ENCODE data around the gene RREB1. TPM values are rescaled to one million over a fixed set of nuclear protein-coding genes. Genes with fewer than 3 reads are reported as not detected.

The RREB1 gene
- polyA plus RNA-seq, 1 donor = 18.1 TPM

DNA sequence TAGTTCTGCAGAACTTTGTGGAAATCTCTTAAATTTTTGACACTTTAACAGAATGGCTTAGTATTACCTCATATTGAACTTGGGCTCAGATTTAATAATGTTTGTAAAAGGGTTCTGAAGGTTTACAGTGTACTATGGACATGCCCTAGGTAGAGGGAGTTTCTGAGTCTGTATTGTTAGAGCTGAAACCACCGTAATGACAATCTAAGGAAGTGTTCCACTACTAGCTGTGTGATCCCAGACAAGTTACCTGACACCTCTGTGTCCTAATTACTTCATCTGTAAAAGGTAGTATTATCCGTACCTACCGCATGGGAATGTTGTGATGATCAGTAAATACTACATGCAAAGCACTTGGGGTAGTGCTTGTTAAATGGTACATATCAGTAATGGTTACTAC lies 86.9 kb downstream of the RREB1 start:
- DNase-seq (ENCODE audit: low read depth) = no peak

DNA sequence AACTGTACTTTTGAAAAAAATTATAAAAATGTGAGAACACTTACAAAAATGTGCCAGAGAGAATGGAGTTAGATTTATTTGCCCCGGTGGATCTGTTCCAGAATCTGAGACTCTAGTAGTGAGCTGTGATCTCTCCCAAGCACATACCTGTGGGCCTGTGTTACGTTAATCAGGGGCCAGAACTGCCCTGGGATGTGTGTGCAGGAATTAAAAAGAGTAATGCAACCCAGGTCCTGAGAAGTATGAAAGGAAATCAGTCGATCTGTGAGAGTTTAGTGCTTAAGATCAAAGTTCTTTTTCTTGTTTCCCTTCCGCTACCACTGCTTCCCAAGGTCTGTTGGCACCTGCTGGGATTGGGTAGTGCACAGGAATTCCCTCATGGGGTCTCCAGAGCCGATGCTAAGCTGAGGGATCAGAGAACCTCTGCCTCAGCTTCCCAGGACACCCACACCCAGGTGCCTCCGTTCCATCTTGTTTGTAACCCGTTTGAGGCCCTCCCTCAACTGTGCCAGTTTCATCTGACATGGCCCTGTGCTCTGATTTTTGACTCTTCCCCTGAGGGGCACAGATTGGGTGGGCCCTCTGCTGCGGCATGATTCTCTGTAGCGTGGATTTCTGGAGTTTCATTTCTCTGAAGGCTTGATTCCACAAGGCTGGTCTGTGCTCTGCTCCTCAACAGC lies 87.7 kb downstream of the RREB1 start:
- no peak for DNase-seq (ENCODE audit: low read depth)

DNA sequence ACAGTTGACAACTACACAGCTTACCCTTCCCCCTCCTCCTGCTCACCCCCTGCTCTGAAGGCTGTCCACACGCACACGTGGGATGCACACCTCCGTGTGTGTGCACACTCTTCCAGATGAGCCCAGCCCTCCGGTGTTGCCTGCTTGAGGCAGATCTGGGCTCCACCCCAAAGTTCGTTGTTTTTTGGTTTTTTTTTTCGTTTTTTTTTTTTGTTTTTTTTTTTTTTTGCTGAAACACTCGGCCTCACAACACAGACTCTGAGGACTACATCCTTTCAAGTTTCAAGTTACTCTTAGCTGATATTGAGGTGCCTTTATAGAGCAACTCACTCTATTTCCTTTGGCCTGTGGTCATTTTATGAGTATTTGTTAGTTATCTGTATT lies 88.2 kb downstream of the RREB1 start:
- DNase-seq (ENCODE audit: low read depth) = no peak

DNA sequence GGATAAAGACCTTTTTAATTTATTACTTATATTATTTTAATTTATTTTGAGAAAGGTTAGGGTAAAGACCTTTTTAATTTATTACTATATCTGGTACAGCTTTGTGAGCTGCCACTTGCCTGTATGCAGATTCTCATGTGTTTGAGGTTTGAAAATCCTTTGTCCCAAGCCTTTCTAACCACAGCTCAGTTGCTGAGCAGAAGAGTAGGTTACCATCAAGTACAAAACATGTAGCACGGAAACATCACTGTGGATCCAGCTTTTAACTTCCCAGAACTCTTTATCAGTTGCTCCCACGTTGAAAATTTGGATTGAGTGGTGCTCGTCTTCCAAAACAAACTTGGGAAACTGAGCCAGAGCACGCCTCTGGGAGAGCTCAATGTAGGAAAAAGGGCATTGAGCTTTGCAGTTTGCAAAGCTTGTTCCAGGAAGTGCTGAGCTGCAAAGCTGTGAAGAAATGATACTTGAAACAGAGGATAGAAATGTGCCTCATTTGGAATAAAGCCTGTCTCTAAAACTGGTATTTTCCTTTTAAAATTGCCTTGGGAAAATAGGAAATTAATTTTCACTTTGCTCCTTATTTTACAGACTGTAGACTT lies 89.0 kb downstream of the RREB1 start:
- no peak for DNase-seq (ENCODE audit: low read depth)

DNA sequence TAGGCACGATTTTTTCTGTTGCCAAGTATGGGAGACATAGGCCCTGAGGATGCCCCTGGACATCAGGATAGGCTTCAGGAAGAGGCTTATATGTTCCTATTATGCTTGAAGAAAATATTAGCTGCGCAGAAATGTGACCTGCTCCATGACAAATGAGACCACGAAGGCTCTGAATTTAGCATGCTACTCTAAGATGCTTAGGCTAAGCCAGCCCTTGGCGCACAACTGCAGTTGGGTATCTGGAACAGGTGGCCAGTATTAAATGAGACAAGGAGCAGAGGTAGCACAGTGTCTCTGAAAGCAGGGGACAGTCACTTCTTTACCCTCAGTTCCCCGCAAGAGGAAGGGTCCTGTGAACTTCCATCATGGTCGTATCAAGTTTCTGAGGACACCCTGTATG lies 90.0 kb downstream of the RREB1 start:
- no peak for DNase-seq (ENCODE audit: low read depth)

DNA sequence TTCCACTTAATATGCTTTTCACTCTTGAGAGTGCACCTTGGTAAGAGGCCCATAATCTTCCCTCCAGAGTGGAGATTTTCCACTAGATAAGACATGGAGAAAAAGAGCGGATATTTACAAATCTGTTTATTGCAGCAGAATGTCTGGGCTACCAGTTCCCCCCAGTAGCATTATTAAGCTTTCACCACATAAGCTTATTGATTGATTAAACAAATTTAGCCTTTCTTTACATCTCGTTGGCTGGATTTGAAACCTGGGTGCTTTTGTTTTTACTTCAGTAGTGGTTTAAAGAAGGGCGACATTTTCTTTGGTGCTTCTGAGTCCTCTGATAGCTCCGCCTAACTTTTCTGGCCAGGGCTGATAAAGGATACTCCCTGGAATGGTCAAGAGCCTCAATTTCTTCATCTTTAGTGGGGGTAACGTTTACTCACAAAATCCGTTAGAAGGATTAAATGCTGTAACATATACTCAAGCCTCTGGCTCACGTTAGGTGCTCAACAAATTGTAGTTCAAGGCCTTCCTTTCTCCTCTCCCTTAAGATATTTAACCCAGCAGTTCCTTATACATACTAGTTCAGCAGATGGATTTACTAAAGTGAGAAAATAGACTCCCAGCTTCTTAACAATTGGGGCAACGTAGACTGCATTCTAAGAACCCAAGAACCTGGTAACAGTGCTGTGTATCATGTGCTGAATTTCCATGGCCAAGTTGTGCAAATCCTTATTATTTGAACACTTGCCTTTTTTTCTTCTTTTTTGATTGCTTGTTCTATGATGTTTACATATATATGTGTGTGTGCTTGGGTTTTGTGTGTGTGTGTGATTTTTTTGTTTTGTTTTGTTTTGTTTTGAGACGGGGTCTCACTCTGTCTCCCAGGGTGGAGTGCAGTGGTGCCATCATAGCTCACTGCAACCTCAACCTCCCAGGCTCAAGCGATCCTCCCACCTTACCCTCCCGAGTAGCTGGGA lies 91.4 kb downstream of the RREB1 start:
- DNase-seq (ENCODE audit: low read depth) = no peak

DNA sequence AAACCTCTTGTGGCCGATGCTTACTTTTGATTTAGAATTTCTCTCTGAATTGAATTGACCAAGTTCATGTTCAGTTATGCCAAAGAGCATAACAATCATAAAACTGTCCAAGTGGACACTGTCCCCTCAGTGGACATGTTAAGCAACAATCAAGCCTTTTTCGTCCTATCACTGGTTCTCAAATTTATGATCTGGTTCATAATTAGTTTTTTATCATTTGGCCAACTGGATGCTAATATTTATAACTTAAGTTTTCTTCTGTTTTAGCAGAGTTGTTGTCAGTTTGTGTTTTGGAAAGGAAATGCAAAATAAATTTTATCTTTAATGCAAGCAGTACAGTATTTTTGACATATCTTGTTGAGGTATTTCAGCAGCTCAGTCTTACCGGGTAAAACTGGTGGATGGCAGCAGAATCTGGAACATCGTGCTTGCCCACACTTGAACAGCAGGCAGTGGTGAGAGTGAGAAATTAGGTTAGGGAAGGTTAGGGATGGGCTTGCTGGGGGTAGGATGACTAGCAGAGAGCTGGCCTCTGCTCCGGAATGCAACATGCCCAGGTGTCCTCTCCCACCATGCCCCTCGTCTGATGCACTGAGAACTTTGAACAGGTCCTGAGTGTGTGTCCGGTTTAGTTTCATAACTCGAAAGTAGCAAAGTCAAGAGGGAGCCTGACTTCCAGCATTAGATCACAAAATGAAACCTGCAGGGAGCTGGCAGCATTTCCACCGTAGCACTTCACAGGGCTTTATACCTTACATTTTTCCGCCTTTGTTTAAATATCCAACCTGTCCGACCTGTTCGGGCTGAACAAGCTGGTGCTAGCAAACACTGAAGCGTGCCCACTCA lies 93.1 kb downstream of the RREB1 start:
- no peak for DNase-seq (ENCODE audit: low read depth)

DNA sequence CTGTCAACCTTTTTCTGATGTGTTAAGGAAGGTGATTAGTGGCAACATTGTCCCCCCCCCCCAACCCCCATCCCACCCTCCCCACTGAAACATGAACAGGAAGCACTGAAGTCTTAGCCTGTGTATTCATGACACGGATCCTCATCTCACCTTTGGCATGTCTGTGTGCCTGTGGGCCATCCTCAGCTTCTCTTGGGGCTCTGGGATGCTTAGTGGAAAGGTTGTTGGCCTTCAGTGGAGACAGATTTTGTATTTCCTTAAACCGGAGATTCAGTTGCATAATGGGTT lies 93.6 kb downstream of the RREB1 start:
- DNase-seq (ENCODE audit: low read depth) = no peak

DNA sequence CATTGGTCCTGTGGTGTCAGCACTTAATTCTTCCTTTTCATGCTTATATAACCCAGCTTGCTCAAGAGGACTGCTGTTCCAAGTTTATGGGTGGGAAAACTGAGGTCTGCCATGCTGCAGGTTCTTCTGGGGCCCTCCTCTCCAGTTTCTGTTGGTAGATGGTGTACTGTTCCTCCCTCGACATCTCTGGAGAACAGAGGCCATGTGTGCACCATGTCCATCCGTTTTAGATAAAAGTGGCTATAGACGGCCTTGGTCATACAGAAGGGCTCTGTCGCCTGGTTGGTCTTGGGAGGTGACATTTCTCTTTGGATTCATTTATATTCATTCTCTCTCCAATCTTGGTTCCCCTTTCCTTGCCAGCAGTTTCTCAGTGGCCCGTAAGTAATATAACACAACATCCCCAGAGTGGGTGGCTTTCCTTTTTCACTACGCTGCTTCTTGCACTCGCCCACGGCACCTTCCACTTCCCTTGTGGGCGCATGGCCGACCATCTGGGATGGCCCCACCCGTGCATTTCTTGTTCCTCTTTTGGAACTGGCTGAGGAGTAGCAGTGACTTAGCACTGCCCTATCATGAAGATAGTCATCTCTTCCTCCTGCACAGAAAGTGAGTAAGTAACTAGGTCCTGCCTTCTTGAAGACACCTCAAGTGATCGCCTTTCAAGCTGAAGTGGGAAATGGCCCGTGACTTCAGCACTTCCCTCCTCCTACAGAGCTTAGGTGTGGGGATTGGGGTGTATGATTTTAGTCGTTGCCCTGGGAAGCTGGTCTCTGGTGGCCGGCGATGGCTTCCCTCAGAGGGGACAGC lies 94.2 kb downstream of the RREB1 start:
- DNase-seq (ENCODE audit: low read depth) = no peak

DNA sequence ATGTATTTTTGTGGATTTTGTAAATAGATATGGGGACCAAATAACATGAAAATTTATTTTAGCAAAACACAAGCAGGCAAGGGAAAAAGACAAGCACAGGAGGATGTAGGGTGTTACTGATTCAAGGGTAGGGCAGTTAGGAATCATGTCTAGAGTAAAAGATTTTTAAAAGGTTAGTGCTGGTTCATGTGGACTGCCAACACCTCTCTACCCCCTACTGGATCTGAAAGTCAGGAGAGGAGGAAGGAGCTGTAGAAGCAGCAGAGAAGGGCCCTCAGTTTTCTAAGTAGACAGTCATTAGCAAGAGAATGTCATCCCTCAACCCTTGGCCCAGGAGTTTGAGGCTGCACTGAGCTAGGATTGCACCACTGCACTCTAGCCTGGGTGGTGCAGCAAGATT lies 95.2 kb downstream of the RREB1 start:
- no peak for DNase-seq (ENCODE audit: low read depth)

DNA sequence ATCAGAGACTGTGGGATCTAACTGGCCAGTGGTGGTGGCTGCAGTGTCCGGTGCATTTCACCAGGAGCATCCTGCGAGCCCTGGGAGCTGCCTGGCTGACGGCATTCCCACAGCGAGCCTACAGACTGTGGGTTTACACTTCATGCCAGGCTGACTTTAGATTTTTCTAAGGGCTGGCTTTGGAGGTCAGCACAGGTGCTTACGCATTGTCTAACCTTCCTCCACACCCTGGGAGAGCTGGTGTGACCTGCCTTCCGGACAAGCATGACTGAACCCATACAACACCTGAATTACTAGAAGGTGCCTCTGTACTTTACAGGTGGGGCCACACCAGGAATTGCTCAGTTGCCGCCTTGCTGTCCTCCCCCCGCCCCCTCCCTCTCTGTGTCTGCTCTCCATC lies 96.2 kb downstream of the RREB1 start:
- no peak for DNase-seq (ENCODE audit: low read depth)

DNA sequence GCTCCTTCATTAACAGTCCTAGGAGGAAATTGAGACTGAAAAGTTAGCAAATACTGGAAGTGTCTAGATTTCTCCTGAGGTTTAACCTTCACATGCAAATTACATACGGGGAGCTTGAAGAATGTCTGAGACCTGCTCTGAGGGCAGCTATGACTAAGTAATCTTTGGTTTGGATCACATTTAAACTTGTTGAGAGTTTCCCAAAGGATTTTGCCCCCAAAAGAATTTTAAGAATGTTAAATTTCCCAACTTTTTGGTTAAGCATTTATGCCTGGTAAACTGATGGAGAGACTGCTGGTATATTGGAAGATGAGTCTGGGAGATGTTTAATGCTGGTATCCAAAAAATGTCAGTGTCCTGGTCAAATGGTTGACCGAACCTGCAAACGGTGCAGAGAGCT lies 97.0 kb downstream of the RREB1 start:
- no peak for DNase-seq (ENCODE audit: low read depth)

DNA sequence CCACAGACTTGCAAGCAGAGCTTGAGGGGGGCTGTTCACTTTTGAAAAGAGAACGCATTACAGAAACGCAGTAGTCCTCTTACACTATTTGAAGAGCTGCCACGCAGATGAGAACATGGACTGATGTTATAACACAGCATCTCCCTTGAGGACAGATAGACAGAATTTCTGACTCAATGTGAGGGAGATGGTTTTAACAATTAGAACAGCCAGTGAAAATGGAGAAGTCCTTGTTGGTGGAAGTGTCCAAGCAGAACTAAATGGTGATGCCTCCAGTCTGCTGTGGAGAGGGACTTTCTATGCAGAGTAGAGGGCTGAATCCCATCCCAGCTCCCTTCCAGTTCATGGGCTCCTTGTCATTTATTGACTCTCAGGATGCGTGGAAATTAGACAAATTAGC lies 100.0 kb downstream of the RREB1 start:
- DNase-seq (ENCODE audit: low read depth) = no peak

DNA sequence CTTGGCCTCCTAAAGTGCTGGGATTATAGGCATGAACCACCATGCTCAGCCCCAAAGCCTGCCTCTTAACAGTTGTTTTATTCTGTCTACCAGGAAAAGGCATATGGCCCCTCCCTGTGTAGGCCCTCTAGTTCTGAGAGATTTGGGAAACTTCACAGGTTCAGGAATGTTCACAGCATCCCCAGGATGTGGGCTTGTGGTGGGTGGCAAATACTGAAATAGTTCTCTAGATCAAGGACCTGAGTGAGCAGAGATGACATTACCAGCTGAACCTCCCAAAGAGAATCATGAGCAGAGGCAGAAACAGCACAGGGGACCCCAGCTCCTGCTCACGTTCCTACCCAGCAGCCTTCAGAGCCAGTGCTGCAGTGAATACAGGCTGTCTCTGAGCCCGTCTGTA lies 105.7 kb downstream of the RREB1 start:
- no peak for DNase-seq (ENCODE audit: low read depth)

DNA sequence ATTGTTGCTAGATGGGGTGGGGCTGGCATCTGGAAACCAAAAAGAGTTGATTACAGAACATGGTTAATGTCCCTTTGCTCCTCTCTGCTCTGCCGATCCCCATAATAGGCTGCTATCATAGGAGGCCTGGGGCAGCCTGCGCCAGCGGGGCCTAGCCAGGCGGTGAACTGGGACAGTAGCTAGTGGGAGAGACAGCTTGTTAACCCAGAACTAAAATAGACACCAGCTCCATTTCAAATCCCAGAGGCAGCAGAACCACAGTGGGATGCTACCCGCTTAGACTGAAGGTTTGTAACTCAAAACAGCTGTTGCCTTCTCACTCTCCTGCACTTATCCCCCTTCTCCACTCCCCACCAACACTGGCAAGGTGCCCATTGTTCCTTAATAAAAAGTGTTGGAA lies 106.7 kb downstream of the RREB1 start:
- no peak for DNase-seq (ENCODE audit: low read depth)

DNA sequence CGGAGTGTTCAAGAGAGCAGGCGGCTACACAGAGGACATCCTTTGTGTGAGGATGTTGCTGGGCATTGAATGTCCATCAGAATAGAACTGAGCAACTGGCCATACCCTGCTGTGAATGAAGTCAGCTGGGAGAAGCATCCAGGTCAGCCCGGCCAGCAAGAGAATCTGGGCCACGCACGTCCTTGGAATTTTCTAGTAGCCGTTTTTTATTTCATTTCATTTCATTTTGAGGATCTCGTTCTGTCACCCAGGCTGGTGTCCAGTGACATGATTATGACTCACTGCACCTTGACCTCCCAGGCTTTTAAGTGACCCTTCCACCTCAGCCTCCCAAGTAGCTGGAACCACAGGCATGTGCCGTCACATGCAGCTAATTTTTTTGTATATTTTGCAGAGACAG lies 107.4 kb downstream of the RREB1 start:
- no peak for DNase-seq (ENCODE audit: low read depth)

DNA sequence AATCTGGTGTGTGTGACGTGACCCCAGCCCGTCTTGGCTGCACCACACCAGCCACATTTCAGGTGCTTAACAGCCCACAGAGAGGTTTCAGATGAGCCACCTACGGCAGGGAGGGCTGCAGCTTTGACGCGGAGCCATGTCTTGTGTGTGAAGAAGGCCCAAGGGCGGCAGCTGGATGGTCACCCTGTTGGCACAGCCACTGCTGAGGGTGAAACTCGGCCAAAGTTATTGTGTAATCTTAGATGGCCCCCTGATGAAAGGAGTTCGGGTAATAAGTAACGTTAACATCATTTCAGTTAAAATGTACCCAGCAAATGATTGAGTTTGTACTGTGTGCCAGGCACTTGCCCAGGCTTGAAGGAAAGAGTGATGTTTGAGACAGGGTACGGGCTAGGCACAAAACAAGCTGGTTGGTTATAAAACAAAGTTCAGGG lies 108.1 kb downstream of the RREB1 start:
- DNase-seq (ENCODE audit: low read depth) = no peak

DNA sequence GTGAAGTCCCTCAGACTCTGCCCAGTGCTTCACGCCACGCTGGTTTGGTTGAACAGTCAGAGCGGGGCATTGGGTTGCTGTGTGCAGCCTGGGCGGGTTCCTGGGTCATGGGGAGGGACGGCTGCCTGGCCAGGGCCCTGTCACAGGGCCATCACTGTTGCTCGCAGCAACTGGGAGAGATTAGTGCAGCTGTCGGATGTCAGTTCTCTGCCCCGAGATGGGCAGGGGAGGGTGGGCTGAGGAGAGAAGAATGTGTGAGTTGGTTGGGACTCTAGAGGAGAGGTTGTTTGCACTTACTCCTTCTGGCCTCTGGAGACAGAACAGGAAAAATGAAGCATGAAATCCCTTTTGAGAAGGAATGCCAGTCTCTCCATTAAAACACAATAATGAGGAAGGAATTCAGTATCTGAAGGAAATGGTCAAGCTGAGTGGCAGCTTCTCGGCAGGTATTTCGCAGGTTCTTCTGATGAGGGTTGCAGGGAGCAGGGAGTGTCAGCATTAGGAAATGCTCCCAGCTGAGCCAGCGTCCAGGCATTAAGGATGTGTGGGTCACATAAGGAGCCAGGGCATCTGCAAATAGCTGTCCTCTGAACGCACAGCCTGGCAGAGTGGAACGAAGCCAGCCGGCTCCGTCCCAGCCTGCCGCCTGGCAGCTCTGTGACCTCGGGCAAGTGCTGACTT lies 109.3 kb downstream of the RREB1 start:
- peak; percentile 16 for DNase-seq (ENCODE audit: low read depth)

DNA sequence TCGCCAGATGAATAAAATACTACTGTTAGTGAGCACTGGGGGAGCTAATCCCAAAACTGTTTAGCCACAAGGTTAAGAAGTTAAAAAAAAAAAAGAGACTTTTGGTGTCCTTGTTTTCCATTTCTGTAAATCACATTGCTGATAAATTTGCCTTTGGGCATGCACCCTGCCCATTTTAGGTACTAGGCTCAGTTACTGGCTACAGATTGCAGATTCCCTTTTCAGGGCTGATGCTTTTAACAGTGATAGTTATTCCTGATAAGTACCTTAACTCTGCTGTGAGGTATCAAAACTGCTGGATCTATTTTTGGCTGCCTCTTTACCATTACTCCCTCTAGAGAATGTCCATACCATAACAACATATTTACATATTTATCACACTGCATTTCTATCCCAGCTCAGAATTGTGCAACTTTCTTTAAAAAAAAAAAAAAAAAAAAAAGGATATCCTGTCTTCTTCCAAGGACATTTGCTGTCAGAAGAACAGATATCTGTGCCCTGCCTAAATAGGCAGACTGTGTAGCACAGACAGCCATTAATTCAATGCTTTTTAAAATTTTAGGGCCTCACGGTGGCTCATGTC lies 110.7 kb downstream of the RREB1 start:
- DNase-seq (ENCODE audit: low read depth) = no peak

DNA sequence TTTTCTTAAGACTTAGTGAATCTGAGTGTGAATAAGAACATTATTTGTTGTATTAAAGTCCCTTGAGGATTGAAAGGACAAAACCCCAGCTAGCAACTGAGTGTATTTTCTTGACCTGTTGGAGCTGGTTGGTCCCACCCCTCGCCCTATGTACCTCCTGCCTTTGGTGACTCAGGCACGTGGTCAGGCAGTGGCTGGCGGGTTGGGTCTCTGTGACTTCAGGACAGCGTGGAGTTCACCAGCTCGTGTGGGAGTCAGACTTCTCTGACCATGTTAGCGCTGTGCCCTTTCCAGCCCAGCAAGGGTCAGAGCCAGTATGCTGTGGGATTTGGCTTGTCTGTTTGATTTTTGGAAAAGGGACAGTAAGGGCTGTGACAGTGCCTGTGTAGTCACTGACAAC lies 111.5 kb downstream of the RREB1 start:
- DNase-seq (ENCODE audit: low read depth) = no peak
